OCI-LY1 (cell line): ENCODE data around the gene MTRFR.

ENCODE experiments used
- CTCF ChIP-seq: fragments of 200-600 bp; sonication (generic), shearing (Covaris generic); IDR thresholded peaks from 2 replicates; pipeline ENCODE4 v1.5.1; 2017; ENCODE audit warnings: mild to moderate bottlenecking, antibody characterized with exemption, low read length, moderate library complexity, mixed read lengths
- EZH2 ChIP-seq: fragments of 200-600 bp; sonication (generic), shearing (Covaris generic); IDR thresholded peaks from 2 replicates; pipeline ENCODE4 v1.8.0; 2017; ENCODE audit warnings: borderline replicate concordance, mixed run types, mild to moderate bottlenecking, antibody characterized with exemption, low read length, moderate library complexity, mixed read lengths

GRCh38 chr12:123223241-123223668, 10.0 kb upstream of the MTRFR start:
- TF ChIP-seq CTCF (no peak), EZH2 (no peak)
